Measurements from ENCODE around the gene CDC45. TPM values are rescaled to one million over a fixed set of nuclear protein-coding genes. Genes with fewer than 3 reads are reported as not detected.

The CDC45 gene
- total and polyA plus RNA-seq, 2 of the 13 experiments (the other 11 are each of a cell fraction or from before 2014, with no cell fraction given): 14.4 to 36.3 TPM

DNA sequence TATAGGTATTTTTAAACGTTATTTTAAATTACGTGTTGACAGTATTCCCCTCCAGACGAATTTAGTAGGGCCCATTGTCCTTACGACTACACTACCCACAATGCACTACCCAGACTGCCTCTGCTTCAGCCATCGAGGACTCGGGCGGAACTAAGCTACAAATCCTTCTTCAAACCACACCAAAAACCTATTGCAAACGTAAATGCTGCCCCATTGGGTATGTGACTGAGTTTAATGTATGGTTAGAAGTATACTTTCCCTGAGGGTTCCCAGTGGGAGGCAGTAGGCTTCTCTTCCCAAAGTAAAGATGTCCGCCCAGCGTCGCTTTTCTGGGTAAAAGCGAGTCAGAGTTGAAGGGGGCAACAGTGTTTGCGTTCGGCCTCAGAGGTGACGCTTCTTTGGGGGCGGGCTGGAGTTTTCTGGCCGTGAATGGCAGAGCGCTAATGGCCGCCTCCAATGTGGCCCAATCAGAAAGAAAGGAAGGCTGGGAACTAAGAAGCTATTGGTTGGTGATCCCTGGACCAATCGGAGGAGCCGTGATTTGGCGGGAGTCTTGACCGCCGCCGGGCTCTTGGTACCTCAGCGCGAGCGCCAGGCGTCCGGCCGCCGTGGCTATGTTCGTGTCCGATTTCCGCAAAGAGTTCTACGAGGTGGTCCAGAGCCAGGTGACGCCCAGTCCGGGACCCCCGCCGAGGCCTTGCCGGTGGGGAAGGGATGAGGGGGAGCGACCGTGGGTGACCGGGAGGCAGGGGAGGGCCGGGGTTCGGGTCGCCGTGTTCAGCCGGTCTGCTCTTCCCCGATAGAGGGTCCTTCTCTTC lies at the start of gene CDC45 (continued):
- TF ChIP-seq NR2F1 (CRISPR knock-in tag; IDR thresholded peaks at IDR 0.05) (peak in 1 of 2 experiments; percentile 62; a peak in 1 of 4 replicates), RELA (CRISPR knock-in tag; IDR thresholded peaks at IDR 0.05) (no peak), GABPB1 (CRISPR knock-in tag; IDR thresholded peaks at IDR 0.05) (peak; percentile 87), ZNF891 (CRISPR knock-in tag; IDR thresholded peaks at IDR 0.05) (peak; percentile 82; the same call in 1 of the 2 replicates), ESRRA (CRISPR knock-in tag; IDR thresholded peaks at IDR 0.05; ENCODE audit: low read depth) (0 out of 2 replicates have a peak, but pooled peaks have one; percentile 33), NR1H2 (CRISPR knock-in tag; IDR thresholded peaks at IDR 0.05; ENCODE audit: borderline replicate concordance, low read depth) (no peak), NBN (conservative IDR thresholded peaks at IDR 0.05) (no peak), ZZZ3 (CRISPR knock-in tag; IDR thresholded peaks at IDR 0.05; ENCODE audit: borderline replicate concordance) (peak; percentile 63; the same call in 1 of the 2 replicates), HDAC2 (CRISPR knock-in tag; IDR thresholded peaks at IDR 0.05) (peak; percentile 19; the same call in 1 of the 2 replicates), GLI4 (CRISPR knock-in tag; IDR thresholded peaks at IDR 0.05; ENCODE audit: borderline replicate concordance) (0 out of 2 replicates have a peak, but pooled peaks have one; percentile 43), ARNT (IDR thresholded peaks at IDR 0.05) (no peak), KDM4B (CRISPR knock-in tag; IDR thresholded peaks at IDR 0.05) (no peak), ZNF33A (CRISPR knock-in tag; IDR thresholded peaks at IDR 0.05; ENCODE audit: borderline replicate concordance) (no peak), CREB1 (IDR thresholded peaks at IDR 0.05) (peak; percentile 84), CREB1 (CRISPR knock-in tag; IDR thresholded peaks at IDR 0.05) (peak; percentile 96), ZNF850 (CRISPR knock-in tag; conservative IDR thresholded peaks at IDR 0.05) (no peak), NR2C2 (CRISPR knock-in tag; IDR thresholded peaks at IDR 0.05; ENCODE audit: borderline replicate concordance) (peak; percentile 98), TBX2 (CRISPR knock-in tag; IDR thresholded peaks at IDR 0.05; ENCODE audit: borderline replicate concordance) (peak; percentile 47; the same call in 1 of the 2 replicates), RCOR2 (CRISPR knock-in tag; IDR thresholded peaks at IDR 0.05) (no peak)
- TF ChIP-seq, protein P1, sequence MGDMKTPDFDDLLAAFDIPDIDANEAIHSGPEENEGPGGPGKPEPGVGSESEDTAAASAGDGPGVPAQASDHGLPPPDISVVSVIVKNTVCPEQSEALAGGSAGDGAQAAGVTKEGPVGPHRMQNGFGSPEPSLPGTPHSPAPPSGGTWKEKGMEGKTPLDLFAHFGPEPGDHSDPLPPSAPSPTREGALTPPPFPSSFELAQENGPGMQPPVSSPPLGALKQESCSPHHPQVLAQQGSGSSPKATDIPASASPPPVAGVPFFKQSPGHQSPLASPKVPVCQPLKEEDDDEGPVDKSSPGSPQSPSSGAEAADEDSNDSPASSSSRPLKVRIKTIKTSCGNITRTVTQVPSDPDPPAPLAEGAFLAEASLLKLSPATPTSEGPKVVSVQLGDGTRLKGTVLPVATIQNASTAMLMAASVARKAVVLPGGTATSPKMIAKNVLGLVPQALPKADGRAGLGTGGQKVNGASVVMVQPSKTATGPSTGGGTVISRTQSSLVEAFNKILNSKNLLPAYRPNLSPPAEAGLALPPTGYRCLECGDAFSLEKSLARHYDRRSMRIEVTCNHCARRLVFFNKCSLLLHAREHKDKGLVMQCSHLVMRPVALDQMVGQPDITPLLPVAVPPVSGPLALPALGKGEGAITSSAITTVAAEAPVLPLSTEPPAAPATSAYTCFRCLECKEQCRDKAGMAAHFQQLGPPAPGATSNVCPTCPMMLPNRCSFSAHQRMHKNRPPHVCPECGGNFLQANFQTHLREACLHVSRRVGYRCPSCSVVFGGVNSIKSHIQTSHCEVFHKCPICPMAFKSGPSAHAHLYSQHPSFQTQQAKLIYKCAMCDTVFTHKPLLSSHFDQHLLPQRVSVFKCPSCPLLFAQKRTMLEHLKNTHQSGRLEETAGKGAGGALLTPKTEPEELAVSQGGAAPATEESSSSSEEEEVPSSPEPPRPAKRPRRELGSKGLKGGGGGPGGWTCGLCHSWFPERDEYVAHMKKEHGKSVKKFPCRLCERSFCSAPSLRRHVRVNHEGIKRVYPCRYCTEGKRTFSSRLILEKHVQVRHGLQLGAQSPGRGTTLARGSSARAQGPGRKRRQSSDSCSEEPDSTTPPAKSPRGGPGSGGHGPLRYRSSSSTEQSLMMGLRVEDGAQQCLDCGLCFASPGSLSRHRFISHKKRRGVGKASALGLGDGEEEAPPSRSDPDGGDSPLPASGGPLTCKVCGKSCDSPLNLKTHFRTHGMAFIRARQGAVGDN (CRISPR knock-in tag; IDR thresholded peaks at IDR 0.05): peak; percentile 74
- TF ChIP-seq, protein P2, sequence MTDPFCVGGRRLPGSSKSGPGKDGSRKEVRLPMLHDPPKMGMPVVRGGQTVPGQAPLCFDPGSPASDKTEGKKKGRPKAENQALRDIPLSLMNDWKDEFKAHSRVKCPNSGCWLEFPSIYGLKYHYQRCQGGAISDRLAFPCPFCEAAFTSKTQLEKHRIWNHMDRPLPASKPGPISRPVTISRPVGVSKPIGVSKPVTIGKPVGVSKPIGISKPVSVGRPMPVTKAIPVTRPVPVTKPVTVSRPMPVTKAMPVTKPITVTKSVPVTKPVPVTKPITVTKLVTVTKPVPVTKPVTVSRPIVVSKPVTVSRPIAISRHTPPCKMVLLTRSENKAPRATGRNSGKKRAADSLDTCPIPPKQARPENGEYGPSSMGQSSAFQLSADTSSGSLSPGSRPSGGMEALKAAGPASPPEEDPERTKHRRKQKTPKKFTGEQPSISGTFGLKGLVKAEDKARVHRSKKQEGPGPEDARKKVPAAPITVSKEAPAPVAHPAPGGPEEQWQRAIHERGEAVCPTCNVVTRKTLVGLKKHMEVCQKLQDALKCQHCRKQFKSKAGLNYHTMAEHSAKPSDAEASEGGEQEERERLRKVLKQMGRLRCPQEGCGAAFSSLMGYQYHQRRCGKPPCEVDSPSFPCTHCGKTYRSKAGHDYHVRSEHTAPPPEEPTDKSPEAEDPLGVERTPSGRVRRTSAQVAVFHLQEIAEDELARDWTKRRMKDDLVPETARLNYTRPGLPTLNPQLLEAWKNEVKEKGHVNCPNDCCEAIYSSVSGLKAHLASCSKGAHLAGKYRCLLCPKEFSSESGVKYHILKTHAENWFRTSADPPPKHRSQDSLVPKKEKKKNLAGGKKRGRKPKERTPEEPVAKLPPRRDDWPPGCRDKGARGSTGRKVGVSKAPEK (CRISPR knock-in tag; IDR thresholded peaks at IDR 0.05; ENCODE audit: borderline replicate concordance): no peak
- TF ChIP-seq, protein P3, sequence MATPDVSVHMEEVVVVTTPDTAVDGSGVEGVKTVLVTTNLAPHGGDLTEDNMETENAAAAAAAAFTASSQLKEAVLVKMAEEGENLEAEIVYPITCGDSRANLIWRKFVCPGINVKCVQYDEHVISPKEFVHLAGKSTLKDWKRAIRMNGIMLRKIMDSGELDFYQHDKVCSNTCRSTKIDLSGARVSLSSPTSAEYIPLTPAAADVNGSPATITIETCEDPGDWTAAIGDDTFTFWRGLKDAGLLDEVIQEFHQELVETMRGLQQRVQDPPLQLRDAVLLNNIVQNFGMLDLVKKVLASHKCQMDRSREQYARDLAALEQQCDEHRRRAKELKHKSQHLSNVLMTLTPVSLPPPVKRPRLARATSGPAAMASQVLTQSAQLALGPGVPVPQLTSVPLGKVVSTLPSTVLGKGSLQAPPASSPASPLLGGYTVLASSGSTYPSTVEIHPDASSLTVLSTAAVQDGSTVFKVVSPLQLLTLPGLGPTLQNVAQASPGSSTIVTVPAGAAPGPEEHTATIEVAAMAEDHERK (CRISPR knock-in tag; IDR thresholded peaks at IDR 0.05; ENCODE audit: low read depth): no peak

Data from HepG2 (cell line).